Heart left ventricle (tissue), 13 donors: Measurements from ENCODE around the gene OR3A1.

ENCODE experiments used
- POLR2A ChIP-seq, 2 donors: fragments of 450-650 bp; IDR thresholded peaks; one replicate each; pipeline ENCODE4 v1.6.1; 2017; ENCODE audit warnings: antibody characterized with exemption in 2 of 2, mild to moderate bottlenecking in 2 of 2, moderate library complexity in 2 of 2
- TF ChIP-seq, protein P1 (sequence below), 12 donors: fragments of 200-600 bp; sonication (generic) in 4 of 12; IDR thresholded peaks; one replicate each; pipeline versions ENCODE4 v1.5.0 to v1.8.0; 2018 to 2022; ENCODE audit warnings: antibody characterized with exemption in 12 of 12, mild to moderate bottlenecking in 5 of 12
- donor health status: ischemic (EF 13 %, LVEDD 7.1; RV severe dilation, severe dysfunction).
- donor health status: DM: no; HTN: yes; CAD: no.
- donor health status: DM: no; HTN: no; CAD: no.
- donor health status: ischemic (EF 25% LVEDD 6.9; RV normal size, moderate dysfunction).
- donor health status: ischemic (EF 25% LVEDD 5.7; RV mildly dilated, moderate dysfunction).
- donor health status: ischemic (EF 35%, LVEDD 5.7; RV mildly dilated, moderate dysfunction).
- donor health status: nonischemic (EF 11% LVEDD 7.7; RV severe dilation, severe dysfunction).
- donor health status: DM: yes; HTN: yes; CAD: no.
- donor health status: PGD.
- donor health status: ischemic (EF 29% LVEDD 5.4; RV normal size, mild dysfunction).
- donor health status: nonischemic (EF 23%, LVEDD 6.1; RV moderate dilation, normal function).

DNA sequence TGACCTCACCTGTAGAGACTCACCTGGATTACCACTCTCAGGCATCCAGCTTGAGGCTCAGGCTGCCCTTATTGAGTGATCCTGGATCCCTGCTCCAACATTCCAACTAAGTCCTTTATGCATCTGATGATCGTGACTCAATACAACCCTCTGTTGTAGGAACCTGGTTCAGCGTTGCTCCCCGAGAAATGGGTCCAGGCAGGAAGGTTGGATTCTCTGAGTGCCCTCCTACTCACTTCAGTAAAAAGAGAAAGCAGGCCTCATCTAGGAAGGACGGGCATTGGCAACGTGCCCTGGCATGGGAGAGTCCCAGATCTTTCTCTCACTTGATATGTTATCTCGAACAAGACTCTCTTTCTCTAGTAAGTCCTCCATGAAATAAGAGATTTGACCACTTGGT is at the start of gene OR3A1:
- TF ChIP-seq, protein P1, sequence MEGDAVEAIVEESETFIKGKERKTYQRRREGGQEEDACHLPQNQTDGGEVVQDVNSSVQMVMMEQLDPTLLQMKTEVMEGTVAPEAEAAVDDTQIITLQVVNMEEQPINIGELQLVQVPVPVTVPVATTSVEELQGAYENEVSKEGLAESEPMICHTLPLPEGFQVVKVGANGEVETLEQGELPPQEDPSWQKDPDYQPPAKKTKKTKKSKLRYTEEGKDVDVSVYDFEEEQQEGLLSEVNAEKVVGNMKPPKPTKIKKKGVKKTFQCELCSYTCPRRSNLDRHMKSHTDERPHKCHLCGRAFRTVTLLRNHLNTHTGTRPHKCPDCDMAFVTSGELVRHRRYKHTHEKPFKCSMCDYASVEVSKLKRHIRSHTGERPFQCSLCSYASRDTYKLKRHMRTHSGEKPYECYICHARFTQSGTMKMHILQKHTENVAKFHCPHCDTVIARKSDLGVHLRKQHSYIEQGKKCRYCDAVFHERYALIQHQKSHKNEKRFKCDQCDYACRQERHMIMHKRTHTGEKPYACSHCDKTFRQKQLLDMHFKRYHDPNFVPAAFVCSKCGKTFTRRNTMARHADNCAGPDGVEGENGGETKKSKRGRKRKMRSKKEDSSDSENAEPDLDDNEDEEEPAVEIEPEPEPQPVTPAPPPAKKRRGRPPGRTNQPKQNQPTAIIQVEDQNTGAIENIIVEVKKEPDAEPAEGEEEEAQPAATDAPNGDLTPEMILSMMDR (IDR thresholded peaks at IDR 0.05): no peak
- TF ChIP-seq POLR2A (IDR thresholded peaks at IDR 0.05): no peak
